Measurements from ENCODE around the gene COL11A1. TPM values are rescaled to one million over a fixed set of nuclear protein-coding genes. Genes with fewer than 3 reads are reported as not detected.

COL11A1 gene
- total and polyA plus RNA-seq, 9 of the 15 experiments (the other 6 are each of a cell fraction or from before 2014, with no cell fraction given), result 0.07 TPM; not detected in 8

DNA sequence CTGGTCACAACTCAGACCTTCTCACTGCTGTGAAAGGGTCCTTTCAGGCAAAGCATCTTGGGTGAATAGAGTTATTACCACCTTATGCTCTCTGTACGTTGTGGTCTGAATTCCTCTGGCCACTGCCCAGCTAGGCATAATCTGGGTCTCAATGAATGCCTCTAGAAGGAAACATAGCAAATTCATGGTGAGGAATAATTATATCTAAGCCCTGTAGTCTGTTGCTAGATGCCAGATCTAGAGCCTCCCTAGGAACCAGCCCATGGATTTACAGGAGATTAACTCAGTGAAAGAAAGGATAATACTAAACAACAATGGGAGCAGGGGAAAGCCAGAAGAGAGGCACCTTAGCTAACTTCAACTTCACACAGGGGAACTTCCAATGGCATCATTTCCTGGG lies 2.4 kb upstream of the COL11A1 start (continued):
- TF ChIP-seq, protein P1, sequence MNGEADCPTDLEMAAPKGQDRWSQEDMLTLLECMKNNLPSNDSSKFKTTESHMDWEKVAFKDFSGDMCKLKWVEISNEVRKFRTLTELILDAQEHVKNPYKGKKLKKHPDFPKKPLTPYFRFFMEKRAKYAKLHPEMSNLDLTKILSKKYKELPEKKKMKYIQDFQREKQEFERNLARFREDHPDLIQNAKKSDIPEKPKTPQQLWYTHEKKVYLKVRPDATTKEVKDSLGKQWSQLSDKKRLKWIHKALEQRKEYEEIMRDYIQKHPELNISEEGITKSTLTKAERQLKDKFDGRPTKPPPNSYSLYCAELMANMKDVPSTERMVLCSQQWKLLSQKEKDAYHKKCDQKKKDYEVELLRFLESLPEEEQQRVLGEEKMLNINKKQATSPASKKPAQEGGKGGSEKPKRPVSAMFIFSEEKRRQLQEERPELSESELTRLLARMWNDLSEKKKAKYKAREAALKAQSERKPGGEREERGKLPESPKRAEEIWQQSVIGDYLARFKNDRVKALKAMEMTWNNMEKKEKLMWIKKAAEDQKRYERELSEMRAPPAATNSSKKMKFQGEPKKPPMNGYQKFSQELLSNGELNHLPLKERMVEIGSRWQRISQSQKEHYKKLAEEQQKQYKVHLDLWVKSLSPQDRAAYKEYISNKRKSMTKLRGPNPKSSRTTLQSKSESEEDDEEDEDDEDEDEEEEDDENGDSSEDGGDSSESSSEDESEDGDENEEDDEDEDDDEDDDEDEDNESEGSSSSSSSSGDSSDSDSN (IDR thresholded peaks at IDR 0.05; ENCODE audit: borderline replicate concordance in 1 of 2, low read depth in 2 of 2, low read length in 2 of 2), result no peak
- TF ChIP-seq PTTG1 (tag; IDR thresholded peaks at IDR 0.05; ENCODE audit: low read depth) (no peak), C11orf30 (IDR thresholded peaks at IDR 0.05; ENCODE audit: low read depth) (no peak), SRSF9 (IDR thresholded peaks at IDR 0.05; ENCODE audit: borderline replicate concordance, low read depth, low read length) (no peak), ZNF778 (CRISPR knock-in tag; IDR thresholded peaks at IDR 0.05) (no peak), TARDBP (IDR thresholded peaks at IDR 0.05) (no peak), ZNF3 (CRISPR knock-in tag; IDR thresholded peaks at IDR 0.05) (no peak)

DNA sequence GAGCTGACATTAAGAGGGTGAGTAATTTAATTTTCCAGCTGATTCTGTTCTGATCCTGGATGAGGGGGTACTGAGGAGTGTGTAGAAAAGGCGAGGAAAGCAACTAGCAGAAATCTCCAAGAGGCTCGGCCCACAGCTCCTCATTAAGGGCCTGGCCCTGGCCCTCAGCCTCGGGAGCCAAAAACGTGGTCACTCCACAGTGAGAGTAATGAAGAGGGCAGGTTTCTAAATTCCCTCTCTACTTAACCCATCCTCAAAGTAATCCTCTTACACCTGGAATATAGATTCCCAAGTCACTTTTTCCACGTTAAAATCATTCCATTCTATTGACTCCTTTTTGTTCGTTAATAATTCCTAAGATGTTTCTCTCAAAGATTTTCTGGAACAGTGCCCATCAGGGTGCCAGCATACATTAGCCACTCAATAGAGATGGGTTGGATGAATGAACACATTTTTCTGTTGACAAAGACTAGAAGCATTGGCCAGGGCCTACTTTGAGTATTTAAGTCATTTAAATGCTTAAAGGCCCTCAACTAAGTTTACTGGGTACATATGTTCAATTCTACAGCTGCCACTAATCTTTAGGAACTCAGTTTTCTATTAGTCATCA lies 1.1 kb upstream of the COL11A1 start:
- in situ Hi-C loops (cut with MboI), result no loop called here
- WGBS (ENCODE audit: insufficient coverage, low coverage, missing lambda C conversion rate), result 0% methylated on average over 6 of the region's 6 CpGs
- TF ChIP-seq, protein P2, sequence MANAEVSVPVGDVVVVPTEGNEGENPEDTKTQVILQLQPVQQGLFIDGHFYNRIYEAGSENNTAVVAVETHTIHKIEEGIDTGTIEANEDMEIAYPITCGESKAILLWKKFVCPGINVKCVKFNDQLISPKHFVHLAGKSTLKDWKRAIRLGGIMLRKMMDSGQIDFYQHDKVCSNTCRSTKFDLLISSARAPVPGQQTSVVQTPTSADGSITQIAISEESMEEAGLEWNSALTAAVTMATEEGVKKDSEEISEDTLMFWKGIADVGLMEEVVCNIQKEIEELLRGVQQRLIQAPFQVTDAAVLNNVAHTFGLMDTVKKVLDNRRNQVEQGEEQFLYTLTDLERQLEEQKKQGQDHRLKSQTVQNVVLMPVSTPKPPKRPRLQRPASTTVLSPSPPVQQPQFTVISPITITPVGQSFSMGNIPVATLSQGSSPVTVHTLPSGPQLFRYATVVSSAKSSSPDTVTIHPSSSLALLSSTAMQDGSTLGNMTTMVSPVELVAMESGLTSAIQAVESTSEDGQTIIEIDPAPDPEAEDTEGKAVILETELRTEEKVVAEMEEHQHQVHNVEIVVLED (CRISPR knock-in tag; IDR thresholded peaks at IDR 0.05), result no peak
- TF ChIP-seq MCM2 (IDR thresholded peaks at IDR 0.05; ENCODE audit: low read depth), result no peak
- TF ChIP-seq L3MBTL2 (IDR thresholded peaks at IDR 0.05), result no peak
- no peak for TF ChIP-seq ZNF174 (CRISPR knock-in tag; IDR thresholded peaks at IDR 0.05)
- TF ChIP-seq CEBPB (tag; IDR thresholded peaks at IDR 0.05), result no peak
- TF ChIP-seq, protein P3, sequence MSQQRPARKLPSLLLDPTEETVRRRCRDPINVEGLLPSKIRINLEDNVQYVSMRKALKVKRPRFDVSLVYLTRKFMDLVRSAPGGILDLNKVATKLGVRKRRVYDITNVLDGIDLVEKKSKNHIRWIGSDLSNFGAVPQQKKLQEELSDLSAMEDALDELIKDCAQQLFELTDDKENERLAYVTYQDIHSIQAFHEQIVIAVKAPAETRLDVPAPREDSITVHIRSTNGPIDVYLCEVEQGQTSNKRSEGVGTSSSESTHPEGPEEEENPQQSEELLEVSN (IDR thresholded peaks at IDR 0.05; ENCODE audit: borderline replicate concordance in 1 of 2, extremely low read depth in 1 of 2, insufficient read depth in 1 of 2, insufficient read length in 1 of 2, low read depth in 1 of 2, low read length in 1 of 2, poor library complexity in 1 of 2, severe bottlenecking in 1 of 2), result no peak
- TF ChIP-seq RUNX1 (IDR thresholded peaks at IDR 0.05; ENCODE audit: low read depth), result no peak
- no peak for TF ChIP-seq PHTF2 (CRISPR knock-in tag; IDR thresholded peaks at IDR 0.05)
- TF ChIP-seq MIER1 (IDR thresholded peaks at IDR 0.05; ENCODE audit: low read depth), result no peak
- no peak for TF ChIP-seq DNMT1 (IDR thresholded peaks at IDR 0.05)
- TF ChIP-seq CCAR2 (IDR thresholded peaks at IDR 0.05; ENCODE audit: low read depth, low read length), result no peak

More for the DNA sequence above, 1.1 kb upstream of the COL11A1 start:
- ATAC-seq, result no peak
- no peak overlapping the region for H3K4me3 ChIP-seq
- CTCF ChIA-PET (ENCODE audit: low intra/inter-chr PET ratio), result interaction anchor here (0.5 kb wide), 1 partner anchor 1570 kb away, joined by 5 read pairs; no protein-coding TSS in a partner anchor
- BruUV-seq (replicated peaks), result no TSS peak
- H3K4me1 ChIP-seq (replicated peaks in 1 of 2; ENCODE audit: control insufficient read depth in 2 of 2, insufficient read depth in 2 of 2, low read length in 2 of 2), result no peaks in the 10 kb centered on the region
- no peak for FAIRE-seq
- no peak overlapping the region for H3K4me2 ChIP-seq (ENCODE audit: insufficient read depth, low read length)
- intact Hi-C loops (cut with micrococcal nuclease), result loop anchor here (10.0 kb wide), 1 partner anchor 405 kb away; no protein-coding TSS in a partner anchor
- H3K9me3 ChIP-seq (replicated peaks; ENCODE audit: control insufficient read depth, insufficient read depth, low read depth, low read length), result no peaks in the 10 kb centered on the region
- H3K27ac ChIP-seq (ENCODE audit: extremely low read depth, low read depth, low read length), result no peak overlapping the region
- H4K20me1 ChIP-seq (replicated peaks; ENCODE audit: control insufficient read depth, insufficient read depth, low read length), result no peaks in the 10 kb centered on the region
- H2AFZ ChIP-seq (ENCODE audit: low read depth, low read length), result no peak overlapping the region
- no peaks in the 10 kb centered on the region for H3K36me3 ChIP-seq (ENCODE audit: control insufficient read depth, insufficient read depth, low read length)
- H3K79me2 ChIP-seq (ENCODE audit: control insufficient read depth, insufficient read depth, low read length), result no peaks in the 10 kb centered on the region
- no peak overlapping the region for H3K9ac ChIP-seq (ENCODE audit: insufficient read depth in 1 of 2, low read depth in 2 of 2, low read length in 2 of 2)
- no peak for DNase-seq (ENCODE audit: extremely low read depth in 1 of 4, low spot score in 3 of 4)
- POLR2A ChIA-PET, result no interaction called here
- H3K27me3 ChIP-seq (ENCODE audit: control insufficient read depth in 2 of 2, insufficient read depth in 2 of 2, low read length in 2 of 2), result no peaks in the 10 kb centered on the region
- H3K9me1 ChIP-seq (ENCODE audit: control insufficient read depth, insufficient read depth, low read length), result no peaks in the 10 kb centered on the region
